ENCODE results near the gene PARK7.
A peak's percentile ranks its signal among the peaks of the same experiment; 100 is the strongest.
"Not testable (repeated sequence)": the region's sequence is repeated elsewhere in the genome, so short reads cannot be mapped to it uniquely, and the experiment has no call there.

Gene PARK7

DNA sequence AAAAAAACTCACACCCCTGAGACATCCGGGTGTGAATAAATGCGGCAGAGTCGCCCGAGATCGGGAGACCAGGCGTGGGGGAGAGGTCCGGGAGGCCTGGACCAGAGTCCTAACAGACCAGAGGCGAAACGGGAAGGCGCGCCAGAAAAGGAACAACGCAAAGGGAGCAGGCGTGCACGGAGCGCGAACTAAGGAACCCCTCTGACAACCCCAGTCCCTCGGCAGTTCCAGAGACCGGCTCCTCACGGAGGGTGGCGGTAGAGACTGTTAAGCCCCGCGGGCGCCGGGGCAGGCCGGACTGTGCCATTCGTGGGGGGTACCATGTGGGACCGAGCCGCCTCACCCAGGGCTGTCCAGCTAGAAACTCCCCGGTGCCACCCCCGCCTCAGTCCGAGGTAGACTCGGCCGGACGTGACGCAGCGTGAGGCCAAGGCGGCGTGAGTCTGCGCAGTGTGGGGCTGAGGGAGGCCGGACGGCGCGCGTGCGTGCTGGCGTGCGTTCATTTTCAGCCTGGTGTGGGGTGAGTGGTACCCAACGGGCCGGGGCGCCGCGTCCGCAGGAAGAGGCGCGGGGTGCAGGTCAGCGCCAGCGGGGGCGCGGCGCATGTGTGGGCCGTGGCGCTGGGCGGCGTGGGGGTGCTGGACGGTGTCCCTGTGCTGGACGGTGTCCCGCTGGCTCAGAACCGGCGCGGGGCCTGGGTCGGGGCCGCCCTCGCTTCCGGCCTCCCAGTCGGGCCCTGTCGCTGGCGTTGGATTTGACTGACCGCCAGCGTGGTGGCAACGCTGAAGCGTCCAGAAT lies at the start of gene PARK7:
TSS of gene PARK7 (plus strand) at position 496 of the 798 bp plus-strand sequence. CDS start 1,075 bp downstream, outside the sequence.
- peak; percentile 100 for DNase-seq

GRCh38 chr1:7912145-7912544 lies 49.4 kb upstream of the PARK7 start:
- DNase-seq, result no peak

DNA sequence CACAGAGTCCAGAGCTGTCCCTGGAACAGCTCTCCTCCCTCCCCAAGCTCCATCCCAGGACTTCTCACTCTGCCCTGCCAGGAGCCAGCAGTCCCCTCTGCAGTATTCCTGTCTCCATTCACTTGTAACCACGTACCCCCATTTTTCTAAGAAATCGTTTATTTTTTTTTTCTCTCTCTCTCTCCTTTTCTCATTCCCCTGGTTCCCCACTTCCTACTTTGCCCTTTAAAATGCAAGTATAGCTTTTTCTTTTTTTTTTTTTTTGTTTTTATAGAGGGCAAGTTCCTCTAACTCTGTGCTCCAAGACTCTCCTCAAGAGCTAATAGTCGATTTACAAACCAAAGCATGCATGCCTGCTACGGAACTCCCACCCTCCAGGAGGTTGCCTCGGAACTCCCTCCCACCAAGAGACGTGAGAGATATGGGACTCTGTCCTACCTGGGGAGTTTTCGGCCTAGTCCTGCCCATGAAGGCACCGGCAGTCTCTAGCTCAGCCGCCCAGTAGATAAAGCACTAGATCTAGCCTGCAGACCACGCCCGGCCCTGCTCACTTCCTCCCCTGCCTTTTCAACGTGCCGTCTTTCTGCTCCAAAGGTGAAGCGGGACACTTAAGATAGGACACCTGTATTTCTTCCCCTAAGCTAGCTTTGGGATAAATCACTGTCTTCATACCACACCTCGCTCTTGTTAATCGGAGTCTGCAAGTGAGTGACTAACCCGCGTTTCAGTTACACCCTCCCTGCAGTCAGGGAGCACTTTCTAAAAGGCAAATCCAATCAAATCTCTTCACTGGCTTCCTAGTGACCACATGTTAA lies 48.6 kb upstream of the PARK7 start:
- peak; percentile 23 for DNase-seq

GRCh38 chr1:7915826-7916500 lies 45.5 kb upstream of the PARK7 start:
- DNase-seq, result no peak

DNA sequence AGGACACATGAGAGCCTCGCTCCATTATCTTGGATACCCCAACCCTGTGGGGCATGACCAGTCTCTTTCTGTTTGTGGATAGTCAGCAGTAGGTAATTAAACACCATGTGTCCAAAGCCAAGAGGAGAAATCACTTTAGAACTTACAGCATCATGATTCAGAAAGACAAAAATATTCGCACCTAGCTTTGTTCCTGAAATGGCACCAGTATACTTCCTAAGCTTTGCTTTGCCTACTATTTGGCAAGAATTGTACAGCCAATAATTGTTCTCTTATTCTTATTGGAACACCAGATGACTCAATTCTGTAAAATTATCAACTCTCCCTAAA lies 45.0 kb upstream of the PARK7 start:
- no peak for DNase-seq

GRCh38 chr1:7917971-7918370 lies 43.5 kb upstream of the PARK7 start:
- DNase-seq, result not testable (repeated sequence)

GRCh38 chr1:7919880-7920279 lies 41.6 kb upstream of the PARK7 start:
- DNase-seq, result no peak

DNA sequence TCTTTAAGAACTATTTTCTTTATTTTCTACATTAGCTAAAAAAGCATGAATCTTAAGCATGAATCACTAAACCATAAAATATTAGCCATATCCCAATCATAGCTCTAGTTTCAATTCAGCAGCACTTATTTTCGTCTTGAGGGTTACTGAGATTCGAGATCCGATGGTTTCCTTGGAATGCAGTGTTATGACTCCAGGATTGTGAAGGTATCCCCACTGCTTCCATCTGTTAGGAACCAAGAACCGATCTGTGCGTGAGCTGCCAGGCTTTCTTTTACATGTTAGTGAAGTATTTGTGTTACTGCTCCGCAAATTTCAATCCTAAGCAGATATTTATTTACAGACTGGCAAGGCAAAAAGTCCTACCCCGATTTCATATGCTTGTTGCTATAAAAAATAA lies 39.7 kb upstream of the PARK7 start:
- DNase-seq, result no peak

- no peak for DNase-seq
Observed at GRCh38 chr1:7922301-7922700, 39.2 kb upstream of the PARK7 start.

DNA sequence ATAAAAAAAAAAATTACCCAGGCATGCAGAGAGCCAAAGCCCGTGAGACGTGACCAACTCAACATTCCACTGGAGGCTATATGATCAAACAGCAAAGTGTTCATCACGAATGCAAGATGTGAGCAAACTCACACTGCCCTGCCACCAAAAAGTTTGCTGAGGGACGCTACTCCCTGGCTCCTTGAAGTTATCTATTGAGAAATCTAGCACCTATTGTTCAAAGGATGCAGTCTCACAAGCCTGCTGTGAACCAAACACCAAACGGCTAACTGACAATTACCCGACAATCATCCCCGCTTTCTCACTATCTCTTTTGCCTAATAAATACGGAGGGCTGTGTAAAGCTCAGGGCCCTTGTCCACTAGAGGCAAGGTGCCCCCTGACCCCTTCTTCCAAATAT lies 34.5 kb upstream of the PARK7 start:
- DNase-seq, result not testable (repeated sequence)

DNA sequence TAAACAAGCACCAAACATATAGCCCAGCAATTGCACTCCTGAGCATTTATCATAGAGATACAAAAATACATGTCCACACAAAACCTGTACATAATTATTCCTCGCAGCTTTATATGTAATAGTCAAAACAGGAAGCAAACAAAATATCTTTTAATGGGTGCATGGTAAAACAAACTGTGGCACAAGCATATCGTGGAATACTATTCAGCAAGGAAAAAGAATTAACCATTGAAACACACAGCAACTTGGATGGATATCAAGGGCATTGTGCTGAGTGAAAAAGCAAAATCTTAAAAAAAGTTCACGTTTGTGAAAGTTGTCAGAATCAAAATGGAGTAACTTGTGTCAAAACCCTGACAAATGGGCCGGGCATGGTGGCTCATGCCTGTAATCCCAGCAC lies 33.3 kb upstream of the PARK7 start:
- no peak for DNase-seq

GRCh38 chr1:7929637-7930036 lies 31.9 kb upstream of the PARK7 start:
- DNase-seq, result no peak

- no peak for DNase-seq
Observed at GRCh38 chr1:7930645-7931445, 30.7 kb upstream of the PARK7 start.

- DNase-seq, result no peak
Observed at GRCh38 chr1:7931446-7931812, 30.1 kb upstream of the PARK7 start.

GRCh38 chr1:7932524-7933138 lies 28.9 kb upstream of the PARK7 start:
- DNase-seq, result no peak

GRCh38 chr1:7938070-7938469 lies 23.4 kb upstream of the PARK7 start:
- no peak for DNase-seq

DNA sequence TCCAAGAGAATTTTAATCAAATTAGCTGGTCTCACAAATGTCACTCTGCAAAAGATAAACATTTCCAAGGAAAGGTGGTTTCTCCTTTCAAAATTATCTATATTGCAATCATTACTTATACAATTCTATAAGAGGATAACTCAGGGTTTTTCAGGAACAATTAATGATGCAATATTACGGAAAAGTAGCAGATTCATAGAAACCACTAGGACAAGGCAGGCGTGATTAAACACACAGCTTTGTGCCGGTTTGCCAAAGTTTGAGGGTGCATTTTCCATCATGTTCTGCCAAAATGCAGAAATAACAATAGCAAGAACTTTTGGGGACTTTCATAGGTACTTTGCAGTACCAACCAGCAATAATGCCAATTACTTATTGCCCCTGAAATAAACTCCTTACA lies 21.5 kb upstream of the PARK7 start:
- DNase-seq, result no peak

DNA sequence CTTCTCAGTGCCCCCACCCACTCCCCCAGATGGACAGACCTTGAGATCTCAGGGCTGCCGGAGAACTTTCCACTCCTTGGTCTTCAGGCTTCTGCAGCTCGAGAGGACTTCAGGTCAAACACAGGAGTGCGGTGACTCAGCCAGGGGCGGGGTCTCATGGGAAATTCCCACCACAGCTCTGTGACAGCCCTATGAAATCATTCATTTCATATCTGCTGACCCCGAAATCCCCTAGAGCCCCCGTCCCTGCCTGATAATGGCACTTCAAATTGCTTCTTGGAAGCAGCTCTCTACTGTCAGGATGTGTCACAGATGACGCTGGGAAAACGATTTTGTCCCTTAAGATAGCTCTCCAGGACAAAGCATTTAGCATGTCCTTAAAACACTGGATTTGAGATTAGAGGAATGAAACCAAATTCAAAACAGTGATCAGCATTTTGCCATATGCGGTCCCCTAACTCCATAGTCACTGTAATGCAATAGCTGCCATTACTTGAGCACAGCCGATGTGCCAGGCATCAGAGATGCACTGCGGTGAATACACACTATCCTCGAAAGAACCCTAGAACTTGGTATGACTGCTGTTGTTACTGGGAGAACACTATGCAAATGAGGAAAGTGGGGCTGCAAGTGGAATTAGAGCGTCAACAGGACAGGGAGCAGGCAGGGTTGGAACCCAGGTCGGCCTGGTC lies 20.6 kb upstream of the PARK7 start, which contains the start of gene TNFRSF9:
TSS of gene TNFRSF9 (minus strand) at position 95 of the 692 bp plus-strand sequence. CDS start 845 bp downstream, outside the sequence.
- peak; percentile 31 for DNase-seq

DNA sequence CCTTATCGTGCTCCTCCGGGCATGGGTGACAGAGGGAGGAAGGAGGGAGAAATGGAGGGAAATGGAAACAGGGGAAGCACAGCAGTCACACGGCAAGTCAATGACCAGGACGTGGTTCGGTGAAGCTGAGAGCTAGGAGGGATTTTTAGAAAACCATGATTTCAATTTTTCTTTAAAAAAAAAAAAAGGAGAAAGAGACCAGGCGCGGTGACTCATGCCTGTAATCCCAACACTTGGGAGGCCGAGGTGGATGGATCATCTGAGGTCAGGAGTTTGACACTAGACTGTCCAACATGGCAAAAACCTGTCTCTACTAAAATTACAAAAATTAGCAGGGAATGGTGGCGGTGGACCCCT lies 20.1 kb upstream of the PARK7 start:
- DNase-seq, result no peak

- DNase-seq, result peak; percentile 14
Observed at GRCh38 chr1:7942214-7942921, 19.1 kb upstream of the PARK7 start.

DNA sequence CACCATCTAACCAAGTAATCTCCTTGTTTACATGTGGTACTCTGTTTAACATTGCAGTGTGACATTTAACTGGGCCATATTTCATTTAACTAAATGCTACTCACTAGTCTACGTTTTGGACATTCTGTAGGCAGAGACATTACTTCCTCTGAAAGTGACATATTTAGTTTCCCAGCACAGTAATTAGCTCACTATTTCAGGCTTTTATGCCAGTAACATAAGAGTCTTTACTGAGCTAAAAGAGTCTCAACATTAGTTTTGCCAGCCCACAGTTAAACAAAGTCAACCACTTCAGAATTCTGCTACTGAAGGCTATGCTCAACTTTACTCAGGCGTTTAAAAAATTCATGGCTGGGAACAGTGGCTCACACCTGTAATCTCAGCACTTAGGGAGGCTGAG lies 18.3 kb upstream of the PARK7 start:
- DNase-seq, result no peak
